Neural cell (in vitro differentiated cells): ENCODE data around the gene TBL1X. TPM values are rescaled to one million over a fixed set of nuclear protein-coding genes. Genes with fewer than 3 reads are reported as not detected.

Source experiments
- H2AFZ ChIP-seq: fragments of 200-600, 300-800 bp; sonication (generic), shearing (Covaris generic); 2 replicates; pipeline ENCODE4 v1.6.0; 2014; ENCODE audit warnings: low read depth, mild to moderate bottlenecking, antibody characterized with exemption, low read length, moderate library complexity
- H3F3A ChIP-seq: fragments of 200-600 bp; shearing (Covaris generic); 2 replicates; pipeline ENCODE4 v1.6.1; 2016; ENCODE audit warnings: mild to moderate bottlenecking, moderate library complexity, mixed read lengths, antibody characterized with exemption, low read length; ENCODE audit not compliant: insufficient read depth, poor library complexity, severe bottlenecking
- H3K27ac ChIP-seq: fragments of 200-600, 300-800 bp; sonication (generic), shearing (Covaris generic); 2 replicates; pipeline ENCODE4 v1.5.1; 2014; ENCODE audit warnings: mild to moderate bottlenecking, low read length, moderate library complexity
- H3K27me3 ChIP-seq: fragments of 300-800, 200-600 bp; sonication (generic), shearing (Covaris generic); 2 replicates; pipeline ENCODE4 v1.6.0; 2014; ENCODE audit warnings: mild to moderate bottlenecking, low read depth, low read length, moderate library complexity; ENCODE audit not compliant: insufficient read depth
- H3K36me3 ChIP-seq: fragments of 300-800, 200-600 bp; sonication (generic), shearing (Covaris generic); 2 replicates; pipeline ENCODE4 v1.5.1; 2014; ENCODE audit warnings: mild to moderate bottlenecking, antibody characterized with exemption, low read length, moderate library complexity; ENCODE audit not compliant: insufficient read depth
- H3K4me2 ChIP-seq: fragments of 300-800, 200-600 bp; sonication (generic), shearing (Covaris generic); 2 replicates; pipeline ENCODE4 v1.6.0; 2014; ENCODE audit warnings: mild to moderate bottlenecking, low read length
- H3K4me3 ChIP-seq: fragments of 300-800, 200-600 bp; sonication (generic), shearing (Covaris generic); 2 replicates; pipeline ENCODE4 v1.5.1; 2014; ENCODE audit warnings: mild to moderate bottlenecking, low read length, moderate library complexity
- H3K79me2 ChIP-seq: fragments of 200-600 bp; shearing (Covaris generic); replicated peaks from 2 replicates; pipeline ENCODE4 v1.6.0; 2014; ENCODE audit warnings: mild to moderate bottlenecking, low read length, moderate library complexity; ENCODE audit not compliant: insufficient read depth
- H3K9ac ChIP-seq: fragments of 300-800, 200-600 bp; sonication (generic), shearing (Covaris generic); 2 replicates; pipeline ENCODE4 v1.6.1; 2016; ENCODE audit warnings: mild to moderate bottlenecking, low read length, mixed read lengths
- H3K9me2 ChIP-seq: fragments of 200-600 bp; shearing (Covaris generic); 2 replicates; pipeline ENCODE4 v1.6.1; 2016; ENCODE audit warnings: mild to moderate bottlenecking, low read length, mixed read lengths; ENCODE audit not compliant: insufficient read depth
- H3K9me3 ChIP-seq: fragments of 200-600, 300-800 bp; sonication (generic), shearing (Covaris generic); 2 replicates; pipeline ENCODE4 v1.6.1; 2016; ENCODE audit warnings: mild to moderate bottlenecking, mixed run types, low read length, moderate library complexity, mixed read lengths
- H4K20me1 ChIP-seq: fragments of 200-600 bp; shearing (Covaris generic); 2 replicates; pipeline ENCODE4 v1.6.1; 2016; ENCODE audit warnings: mild to moderate bottlenecking, mixed run types; ENCODE audit not compliant: insufficient read depth
- CTCF ChIP-seq: fragments of 450-650 bp; IDR thresholded peaks from 2 replicates; pipeline ENCODE4 v1.5.1; 2014; ENCODE audit warnings: antibody characterized with exemption, mild to moderate bottlenecking, moderate library complexity; ENCODE audit not compliant: poor library complexity, severe bottlenecking
- EP300 ChIP-seq: fragments of 450-650 bp; conservative IDR thresholded peaks from 2 replicates; pipeline ENCODE4 v1.6.1; 2014; ENCODE audit warnings: antibody characterized with exemption, mild to moderate bottlenecking, moderate library complexity; ENCODE audit not compliant: poor library complexity, severe bottlenecking
- EZH2 ChIP-seq: fragments of 200-600, 300-800 bp; shearing (Covaris generic), sonication (generic); IDR thresholded peaks from 2 replicates; pipeline ENCODE4 v1.6.1; 2014; ENCODE audit warnings: antibody characterized with exemption, low read length, borderline replicate concordance, mild to moderate bottlenecking; ENCODE audit not compliant: insufficient read depth, poor library complexity, severe bottlenecking
- MXI1 ChIP-seq: fragments of 450-650 bp; conservative IDR thresholded peaks from 2 replicates; pipeline ENCODE4 v1.6.1; 2014; ENCODE audit warnings: antibody characterized with exemption, mild to moderate bottlenecking; ENCODE audit not compliant: poor library complexity, severe bottlenecking
- POLR2AphosphoS5 ChIP-seq: IDR thresholded peaks from 2 replicates; pipeline ENCODE4 v1.6.1; 2012
- RAD21 ChIP-seq: fragments of 450-650 bp; conservative IDR thresholded peaks from 2 replicates; pipeline ENCODE4 v1.6.1; 2014; ENCODE audit warnings: antibody characterized with exemption, mild to moderate bottlenecking, moderate library complexity
- REST ChIP-seq: IDR thresholded peaks from 2 replicates; pipeline ENCODE4 v1.6.1; 2012; ENCODE audit warnings: borderline replicate concordance
- SMC3 ChIP-seq: fragments of 450-650 bp; conservative IDR thresholded peaks from 2 replicates; pipeline ENCODE4 v1.6.1; 2014; ENCODE audit warnings: antibody characterized with exemption, mild to moderate bottlenecking, moderate library complexity; ENCODE audit not compliant: poor library complexity
- TAF1 ChIP-seq: IDR thresholded peaks from 2 replicates; pipeline ENCODE4 v1.6.1; 2012; ENCODE audit warnings: low read depth
- polyA plus RNA-seq: library from polyadenylated mRNA; depleted of rRNA; stranded (reverse); fragments of >200 nt; gene quantifications from 2 replicates; pipeline ENCODE4 v1.2.3, GENCODE V29; 2014

The TBL1X gene
- polyA plus RNA-seq, 1 donor from 2014 or later, result 2.2 TPM

- H3K4me3 ChIP-seq, result no peak overlapping the region
- H3K9me2 ChIP-seq, result no peaks in the 10 kb centered on the region
- H3K4me2 ChIP-seq, result no peak overlapping the region
- no peaks in the 10 kb centered on the region for H3K79me2 ChIP-seq
- H2AFZ ChIP-seq, result no peak overlapping the region
- H3K36me3 ChIP-seq, result no peaks in the 10 kb centered on the region
- no peaks in the 10 kb centered on the region for H3K9me3 ChIP-seq
- H3K9ac ChIP-seq, result no peak overlapping the region
- H3F3A ChIP-seq, result no peaks in the 10 kb centered on the region
- no peak for TF ChIP-seq EP300
- TF ChIP-seq REST, result no peak
- no peak for TF ChIP-seq POLR2AphosphoS5
- no peak for TF ChIP-seq RAD21
- TF ChIP-seq MXI1, result no peak
- no peak for TF ChIP-seq SMC3
- no peak for TF ChIP-seq EZH2
- TF ChIP-seq CTCF, result no peak
- no peak for TF ChIP-seq TAF1
- H3K27ac ChIP-seq, result no peak overlapping the region
- no peaks in the 10 kb centered on the region for H3K27me3 ChIP-seq
- H4K20me1 ChIP-seq, result no peaks in the 10 kb centered on the region
Measured at GRCh38 chrX:9757366-9757765, 292.5 kb downstream of the TBL1X start.

- Histone ChIP-seq H3K36me3 (no peaks in the 10 kb centered on the region), H3K79me2 (no peaks in the 10 kb centered on the region), H3K9me2 (no peaks in the 10 kb centered on the region), H3K9ac (no peak overlapping the region), H3K4me3 (no peak overlapping the region), H2AFZ (no peak overlapping the region), H3K4me2 (no peak overlapping the region), H3K27me3 (no peaks in the 10 kb centered on the region), H3K27ac (no peak overlapping the region), H4K20me1 (no peaks in the 10 kb centered on the region), H3F3A (no peaks in the 10 kb centered on the region), H3K9me3 (no peaks in the 10 kb centered on the region)
- TF ChIP-seq EZH2, result no peak
- TF ChIP-seq MXI1, result no peak
- no peak for TF ChIP-seq REST
- TF ChIP-seq SMC3, result no peak
- no peak for TF ChIP-seq TAF1
- TF ChIP-seq CTCF, result no peak
- no peak for TF ChIP-seq EP300
- no peak for TF ChIP-seq POLR2AphosphoS5
- no peak for TF ChIP-seq RAD21
Measured at GRCh38 chrX:9758021-9758638, 293.3 kb downstream of the TBL1X start.
